Putamen (tissue), 1 donor: Measurements from ENCODE around the gene SCNN1G.
"Not testable (repeated sequence)": the region's sequence is repeated elsewhere in the genome, so short reads cannot be mapped to it uniquely, and the experiment has no call there.

ENCODE experiments used
- DNase-seq: peaks from one replicate; pipeline ENCODE4 v3.0.0-alpha.2; 2016; ENCODE audit warnings: low spot score

SCNN1G gene

DNA sequence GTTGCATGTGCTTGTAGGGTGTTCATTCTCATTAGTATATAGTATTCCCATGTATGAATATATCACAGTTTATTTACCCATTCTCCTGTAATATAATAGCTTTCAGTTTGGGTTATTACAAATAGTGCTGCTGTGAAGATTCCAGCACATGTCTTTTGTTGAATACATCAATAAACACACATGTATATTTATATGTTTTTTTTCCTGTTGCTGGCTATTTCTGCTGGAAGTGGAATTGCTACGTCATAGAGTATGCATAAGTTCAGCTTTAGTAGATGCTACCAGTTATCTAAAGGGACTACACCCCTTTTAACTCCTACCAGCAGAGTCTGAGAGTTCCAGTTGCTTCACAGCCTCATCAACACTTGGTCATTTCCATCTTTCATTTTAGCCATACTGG lies 67.3 kb downstream of the SCNN1G start:
- no peak for DNase-seq

DNA sequence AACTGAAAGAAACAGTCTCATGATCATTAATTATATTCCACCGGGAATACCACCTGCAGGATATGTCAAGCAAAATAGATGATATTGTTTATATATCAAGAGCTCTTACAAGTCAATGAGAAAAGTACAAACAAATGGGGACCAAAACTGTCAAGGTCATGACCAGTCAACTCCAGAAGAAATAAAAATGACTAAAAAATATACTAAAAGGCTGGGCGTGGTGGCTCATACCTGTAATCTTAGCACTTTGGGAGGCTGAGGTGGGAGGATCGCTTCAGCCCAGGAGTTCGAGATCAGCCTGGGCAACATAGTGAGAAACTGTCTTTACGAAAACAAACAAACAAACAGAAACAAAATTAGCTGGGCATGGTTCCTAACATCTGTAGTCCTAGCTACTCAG lies 69.8 kb downstream of the SCNN1G start:
- no peak for DNase-seq

DNA sequence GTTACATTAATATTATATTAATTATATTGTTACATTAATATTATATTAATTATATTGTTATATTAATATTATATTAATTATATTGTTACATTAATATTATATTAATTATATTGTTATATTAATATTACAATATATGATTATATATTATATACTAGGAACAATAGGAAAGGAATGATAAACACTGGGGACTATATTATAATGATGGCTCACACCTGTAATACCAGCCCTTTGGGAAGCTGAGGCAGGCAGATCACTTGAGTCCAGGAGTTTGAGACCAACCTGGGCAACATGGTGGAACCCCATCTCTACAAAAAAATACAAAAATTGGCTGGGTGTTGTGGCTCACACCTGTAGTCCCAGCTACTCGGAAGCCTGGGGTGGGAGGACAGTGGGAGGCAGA lies 71.1 kb downstream of the SCNN1G start:
- not testable (repeated sequence) for DNase-seq

DNA sequence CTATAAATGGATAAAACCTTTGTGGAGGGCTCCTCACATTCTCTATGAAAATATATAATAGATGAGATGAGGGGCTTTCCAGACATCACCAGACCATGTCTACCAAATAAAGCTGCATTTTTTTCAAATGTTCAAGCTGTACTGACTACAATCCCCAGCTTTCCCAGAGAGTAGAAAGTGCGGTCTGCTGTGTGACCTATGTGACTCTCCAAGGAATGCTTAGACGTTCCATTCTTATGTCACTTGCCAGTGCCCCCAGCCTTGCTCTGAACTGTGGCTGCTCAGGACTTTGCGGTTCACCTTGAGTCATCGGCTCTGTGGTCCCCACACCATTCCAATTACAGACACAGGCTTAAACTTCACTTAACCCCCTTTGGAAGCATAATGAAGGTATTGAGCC lies 71.8 kb downstream of the SCNN1G start:
- DNase-seq: no peak

DNA sequence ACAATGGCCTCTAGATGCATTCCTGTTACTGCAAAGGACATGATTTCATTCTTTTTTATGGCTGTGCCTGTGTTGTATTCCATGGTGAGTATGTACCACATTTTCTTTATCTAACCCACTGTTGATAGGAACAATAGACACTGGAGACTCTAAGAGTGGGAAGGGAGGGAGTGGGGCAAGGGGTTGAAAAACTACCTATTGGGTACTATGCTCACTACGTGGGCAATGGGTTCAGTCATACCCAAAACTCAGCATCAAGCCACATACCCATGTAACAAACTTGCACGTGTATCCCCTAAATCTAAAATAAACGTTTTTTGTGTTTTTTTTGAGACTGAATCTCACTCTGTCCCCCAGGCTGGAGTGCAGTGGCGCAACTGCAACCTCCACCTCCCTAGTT lies 72.5 kb downstream of the SCNN1G start:
- no peak for DNase-seq

DNA sequence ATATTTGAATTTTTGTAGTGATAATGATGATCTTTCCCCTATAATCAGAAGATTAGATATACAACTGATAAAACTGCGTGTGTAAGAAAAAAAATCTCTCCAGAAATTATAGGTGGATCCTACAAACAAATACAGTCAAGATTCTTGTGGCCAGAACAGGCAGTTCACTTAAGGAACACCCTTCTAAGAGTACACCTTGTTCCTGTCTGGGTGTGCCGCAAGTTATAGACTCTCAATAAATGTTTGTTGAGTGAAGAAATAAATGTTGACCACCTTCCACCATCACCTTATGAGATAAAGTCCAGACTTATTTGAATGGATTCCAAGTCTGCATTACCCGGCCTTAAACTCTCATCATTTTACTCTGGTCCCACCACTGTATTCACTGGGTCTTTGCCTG lies 73.9 kb downstream of the SCNN1G start:
- no peak for DNase-seq

DNA sequence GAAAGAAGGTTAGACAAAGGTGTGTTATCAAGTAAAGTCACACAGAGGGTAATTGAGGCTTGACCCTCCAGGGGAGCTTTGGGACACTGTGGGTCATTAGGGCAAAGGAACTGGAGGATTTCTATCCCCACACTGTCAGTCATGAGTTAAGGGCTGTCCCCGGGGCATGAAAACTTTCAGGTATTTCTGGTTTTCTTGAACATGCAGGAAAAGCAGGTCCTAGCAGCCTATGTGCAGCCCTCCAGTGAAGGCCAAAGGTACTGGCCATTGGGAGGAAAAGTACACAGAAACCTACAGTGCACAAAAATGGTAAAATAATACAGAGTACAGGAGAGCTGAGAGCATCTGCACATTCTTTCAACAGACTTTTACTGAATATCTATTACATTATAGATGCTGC lies 75.1 kb downstream of the SCNN1G start:
- no peak for DNase-seq

DNA sequence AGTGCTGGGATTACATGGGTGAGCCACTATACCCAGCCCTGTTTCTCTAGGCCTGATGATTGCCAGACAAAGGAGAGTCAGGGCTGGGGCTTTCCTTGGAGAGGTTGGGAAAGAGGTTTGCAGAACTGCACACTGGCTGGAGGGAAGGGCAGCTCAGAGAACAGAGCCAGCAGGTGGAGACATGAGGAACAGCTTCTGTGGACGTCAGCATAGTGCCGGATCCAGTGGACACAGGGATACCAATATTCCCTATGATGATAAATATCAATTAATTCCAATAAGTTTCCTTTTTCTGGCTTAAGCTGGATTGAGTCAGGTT lies 76.3 kb downstream of the SCNN1G start:
- no peak for DNase-seq
